ENCODE results near the gene ERO1B.
"Not testable (repeated sequence)": the region's sequence is repeated elsewhere in the genome, so short reads cannot be mapped to it uniquely, and the experiment has no call there.

Gene ERO1B, protein sequence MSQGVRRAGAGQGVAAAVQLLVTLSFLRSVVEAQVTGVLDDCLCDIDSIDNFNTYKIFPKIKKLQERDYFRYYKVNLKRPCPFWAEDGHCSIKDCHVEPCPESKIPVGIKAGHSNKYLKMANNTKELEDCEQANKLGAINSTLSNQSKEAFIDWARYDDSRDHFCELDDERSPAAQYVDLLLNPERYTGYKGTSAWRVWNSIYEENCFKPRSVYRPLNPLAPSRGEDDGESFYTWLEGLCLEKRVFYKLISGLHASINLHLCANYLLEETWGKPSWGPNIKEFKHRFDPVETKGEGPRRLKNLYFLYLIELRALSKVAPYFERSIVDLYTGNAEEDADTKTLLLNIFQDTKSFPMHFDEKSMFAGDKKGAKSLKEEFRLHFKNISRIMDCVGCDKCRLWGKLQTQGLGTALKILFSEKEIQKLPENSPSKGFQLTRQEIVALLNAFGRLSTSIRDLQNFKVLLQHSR

DNA sequence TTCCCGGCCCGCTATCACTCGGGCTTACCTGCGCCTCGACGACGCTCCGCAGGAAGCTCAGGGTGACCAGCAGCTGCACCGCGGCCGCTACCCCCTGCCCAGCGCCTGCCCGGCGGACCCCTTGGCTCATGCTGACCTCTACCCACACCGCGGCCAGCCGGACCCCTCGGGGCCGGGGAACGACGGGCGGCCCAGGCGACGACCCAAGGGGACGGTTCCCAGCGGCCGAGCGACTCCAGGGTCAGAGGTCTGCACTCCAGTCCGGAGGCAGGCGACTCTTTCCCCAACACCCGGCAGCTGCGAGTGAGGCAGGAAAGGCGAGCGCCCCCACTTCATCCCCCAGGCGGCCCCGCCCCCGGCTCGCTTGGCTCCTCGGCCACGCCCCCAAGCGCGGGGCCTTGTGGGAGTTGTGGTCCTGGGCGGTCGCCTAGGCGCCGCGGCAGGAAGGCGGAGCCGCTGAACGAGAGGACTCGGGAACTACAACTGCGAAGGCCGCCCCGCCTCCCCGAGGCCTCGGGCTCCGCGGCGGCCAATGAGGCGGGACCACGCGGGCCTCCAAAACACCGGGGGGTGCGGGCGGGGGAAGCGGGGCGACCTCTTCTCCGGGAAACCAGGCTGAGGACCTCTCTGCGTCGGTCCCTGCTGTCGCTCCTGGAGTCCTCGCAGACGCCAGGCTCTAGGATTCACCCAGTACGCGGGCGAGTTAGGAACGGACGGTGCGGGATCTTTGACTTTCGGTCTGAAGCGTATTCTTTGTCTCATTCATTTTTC lies at the start of gene ERO1B:
ERO1B (minus strand) TSS at position 305 of the 771 bp plus-strand sequence; CDS start at position 130, 175 bp downstream.
- DNase-seq (ENCODE audit: low read depth), result peak; percentile 95

DNA sequence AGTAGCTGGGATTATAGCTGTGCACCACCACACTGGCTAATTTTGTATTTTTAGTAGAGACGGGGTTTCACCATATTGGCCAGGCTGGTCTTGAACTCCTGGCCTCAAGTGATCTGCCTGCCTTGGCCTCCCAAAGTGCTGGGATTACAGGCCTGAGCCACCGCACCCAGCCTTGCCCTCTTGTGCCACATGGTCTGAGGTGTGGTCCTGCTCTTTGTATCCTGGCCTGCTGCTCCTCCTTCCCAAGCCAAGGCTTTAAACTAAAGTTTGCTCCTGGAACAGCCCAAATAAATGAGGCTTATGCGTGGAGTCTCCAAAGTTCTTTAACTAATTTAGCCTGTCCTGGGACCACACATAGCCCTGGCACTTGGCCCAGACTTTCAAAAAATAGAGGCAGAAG lies 49.7 kb upstream of the ERO1B start:
- DNase-seq (ENCODE audit: low read depth), result not testable (repeated sequence)

DNA sequence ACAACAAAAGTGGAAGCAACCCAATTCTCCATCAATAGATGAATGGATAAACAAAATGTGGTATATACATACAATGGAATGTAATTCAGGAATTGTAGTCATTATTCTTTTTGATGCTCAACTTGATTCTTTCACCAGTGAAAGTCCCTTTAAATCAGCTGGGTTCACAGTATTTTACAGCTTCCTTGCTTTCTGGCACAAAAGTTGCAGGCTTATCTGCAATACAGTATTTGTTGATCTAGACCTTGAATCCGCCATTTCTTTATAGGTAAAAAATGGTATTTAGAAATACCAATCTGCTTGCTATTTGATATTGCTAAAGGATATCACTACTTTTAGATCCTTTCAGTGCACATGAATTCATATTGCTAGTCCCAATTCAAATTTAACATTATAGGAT lies 44.7 kb upstream of the ERO1B start:
- DNase-seq (ENCODE audit: low read depth), result no peak

DNA sequence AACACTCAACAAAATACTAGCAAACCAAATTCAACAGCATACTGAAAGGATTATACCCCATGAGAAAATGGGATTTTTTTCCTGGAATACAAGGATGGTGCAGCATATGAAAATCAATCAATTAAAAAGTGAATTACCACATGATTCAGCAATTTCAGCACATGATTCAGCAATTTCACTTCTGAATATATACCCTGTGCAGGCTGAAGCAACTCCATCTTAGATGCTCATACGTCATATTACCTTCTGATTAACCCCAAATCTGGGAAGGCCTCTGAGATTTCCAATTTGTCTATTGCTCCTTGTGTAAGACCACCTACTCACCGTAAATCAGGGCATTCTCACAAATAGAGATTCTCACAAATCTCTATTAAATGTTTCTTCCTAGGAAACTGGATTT lies 43.8 kb upstream of the ERO1B start:
- no peak for DNase-seq (ENCODE audit: low read depth)

DNA sequence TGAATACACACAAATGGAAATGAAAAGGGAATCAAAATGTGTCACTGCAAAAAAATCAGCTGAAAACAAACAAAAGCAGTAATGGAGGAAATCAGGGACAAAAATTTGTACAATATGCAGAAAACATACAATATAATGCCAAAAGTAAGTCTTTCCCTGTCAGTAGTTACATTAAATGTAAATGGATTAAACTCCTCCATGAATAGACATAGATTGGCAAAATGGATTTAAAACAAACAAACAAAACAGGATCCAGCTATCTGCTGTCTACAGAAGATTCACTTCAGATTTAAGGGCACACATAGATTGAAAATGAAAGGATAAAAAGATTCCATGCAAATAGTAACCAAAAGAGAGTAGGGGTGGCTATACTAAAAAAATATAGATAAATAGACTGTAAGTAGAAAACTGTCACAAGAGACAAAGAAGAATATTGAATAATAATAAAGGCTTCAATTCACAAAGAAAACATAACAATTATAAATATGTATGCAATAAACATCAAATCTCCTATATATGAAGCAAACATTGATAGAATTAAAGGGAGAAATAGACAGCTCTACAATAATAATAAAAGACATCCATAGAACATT lies 42.2 kb upstream of the ERO1B start:
- DNase-seq (ENCODE audit: low read depth), result no peak

DNA sequence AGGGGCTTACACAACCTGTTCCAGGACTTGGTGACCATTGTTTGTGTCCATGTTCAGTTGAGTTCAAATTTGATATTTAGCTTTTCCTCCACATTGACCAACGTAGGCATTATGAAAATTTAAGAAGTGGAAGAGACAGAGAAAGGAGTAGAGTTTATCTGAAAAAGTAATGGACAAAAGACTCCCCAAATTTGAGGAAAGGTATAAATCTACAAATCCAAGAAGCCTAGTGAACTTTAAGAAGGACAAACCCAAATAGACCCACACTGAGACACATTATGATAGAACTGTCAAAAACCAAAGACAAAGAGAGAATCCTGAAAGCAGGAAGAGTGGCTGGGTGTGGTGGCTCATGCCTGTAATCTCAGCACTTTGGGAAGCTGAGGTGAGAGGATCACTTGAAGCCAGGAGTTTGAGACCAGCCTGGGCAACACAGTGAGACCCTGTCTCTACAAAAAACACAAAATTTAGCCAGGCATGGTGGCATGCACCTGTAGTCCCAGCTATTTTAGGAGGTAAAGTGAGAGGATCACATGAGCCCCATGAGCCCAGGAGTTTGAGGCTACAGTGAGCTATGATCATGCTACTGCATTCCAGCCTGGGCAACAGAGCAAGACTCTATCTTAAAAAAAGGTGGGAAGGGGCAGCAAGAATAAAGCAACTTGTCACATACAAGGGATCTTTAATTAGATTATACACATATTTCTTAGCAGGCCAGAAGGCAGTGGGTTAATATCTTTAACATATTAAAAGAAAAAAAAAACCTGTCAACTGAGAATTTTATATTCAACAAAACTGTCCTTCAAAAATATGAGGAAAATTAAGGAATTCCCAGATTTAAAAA lies 41.0 kb upstream of the ERO1B start:
- DNase-seq (ENCODE audit: low read depth), result no peak

DNA sequence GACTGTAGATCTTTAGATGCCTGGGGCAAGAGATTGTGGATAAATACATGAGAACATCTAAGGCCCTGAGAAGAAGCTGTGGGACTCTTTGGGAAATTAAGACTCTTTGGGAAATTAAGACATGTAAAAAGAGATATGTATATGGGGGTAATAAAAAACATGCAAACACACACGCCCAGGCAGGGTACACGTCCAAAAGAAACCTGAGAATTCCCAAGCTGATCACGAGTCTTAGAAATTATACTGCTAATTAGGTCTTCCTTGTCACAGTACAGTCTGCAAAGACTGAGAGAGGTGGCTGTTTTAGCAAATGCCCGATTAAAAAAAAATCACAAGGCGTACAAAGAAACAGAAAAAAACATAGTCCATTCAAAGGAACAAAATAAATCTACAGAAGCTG lies 39.3 kb upstream of the ERO1B start:
- DNase-seq (ENCODE audit: low read depth), result no peak

DNA sequence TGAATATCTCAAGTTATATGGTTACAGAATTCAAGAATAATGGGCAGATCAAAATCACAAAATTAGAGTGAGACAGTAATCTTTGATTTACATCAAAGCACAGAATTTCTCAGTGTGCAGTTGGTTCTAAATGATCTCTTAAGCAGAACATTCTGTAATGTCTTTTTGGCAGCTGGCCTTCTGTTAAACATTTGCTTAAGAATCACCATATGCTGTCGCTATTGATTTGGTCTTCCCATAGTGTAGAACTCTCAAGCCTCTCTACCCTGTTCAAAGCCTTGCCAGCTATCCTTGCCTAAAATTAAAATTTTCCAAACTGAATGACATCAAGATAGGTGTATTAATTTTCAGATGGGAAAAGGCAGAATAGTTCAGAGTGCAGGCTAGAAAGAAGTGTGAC lies 38.9 kb upstream of the ERO1B start:
- DNase-seq (ENCODE audit: low read depth), result no peak

DNA sequence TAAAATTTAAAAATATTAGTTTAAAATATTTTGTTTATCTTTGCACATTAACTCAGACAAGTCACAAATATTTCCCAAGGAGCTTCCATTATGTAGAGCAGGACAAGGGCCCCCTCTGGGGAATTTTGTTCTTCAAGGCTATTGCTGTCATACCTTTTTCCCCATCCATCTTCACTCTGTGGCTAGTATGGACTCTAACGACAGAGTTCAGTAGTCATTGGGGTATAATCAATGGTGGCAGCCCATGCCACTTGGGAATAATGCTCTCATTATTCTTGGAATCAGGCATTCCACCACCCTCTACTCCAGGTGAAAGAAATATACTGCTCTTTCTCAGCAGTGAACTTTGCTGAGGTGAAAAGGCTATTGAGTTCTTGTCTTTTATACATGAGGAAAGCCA lies 38.5 kb upstream of the ERO1B start:
- DNase-seq (ENCODE audit: low read depth), result no peak

DNA sequence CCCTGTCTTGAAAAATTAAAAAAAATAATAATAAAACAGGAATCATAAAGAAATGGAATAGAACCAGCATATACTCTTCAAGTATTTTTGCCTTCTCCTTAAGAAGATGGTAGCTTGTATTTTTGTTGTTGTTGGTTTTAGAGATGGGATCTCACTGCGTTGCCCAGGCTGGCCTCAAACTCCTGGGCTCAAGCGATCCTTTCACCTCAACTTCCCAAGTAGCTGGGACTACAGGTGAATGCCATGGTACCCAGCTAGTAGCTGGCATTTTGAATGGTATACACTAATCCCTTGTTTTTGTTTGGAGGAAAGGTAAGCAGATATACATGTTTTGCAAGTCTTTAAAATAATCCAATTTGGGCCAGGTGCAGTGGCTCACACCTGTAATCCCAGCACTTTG lies 34.7 kb upstream of the ERO1B start:
- DNase-seq (ENCODE audit: low read depth), result no peak

DNA sequence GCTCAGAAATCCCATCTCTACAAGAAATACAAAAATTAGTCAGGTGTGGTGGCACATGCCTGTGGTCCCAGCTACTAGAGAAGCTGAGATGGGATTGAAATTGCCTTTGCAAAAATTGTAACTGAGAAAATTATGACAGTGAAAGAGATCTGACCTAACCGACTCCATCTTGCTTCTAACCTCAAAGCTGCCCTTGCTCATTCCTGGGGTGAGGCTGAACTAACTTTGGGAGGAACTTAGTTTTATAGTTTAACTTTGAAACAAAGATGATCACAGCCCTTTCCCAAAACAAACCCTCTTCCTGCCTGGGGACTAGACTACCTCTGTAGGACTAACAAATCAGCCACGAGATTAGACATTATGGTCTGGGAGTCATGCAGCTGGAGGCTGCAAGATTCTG lies 33.8 kb upstream of the ERO1B start:
- DNase-seq (ENCODE audit: low read depth), result no peak

DNA sequence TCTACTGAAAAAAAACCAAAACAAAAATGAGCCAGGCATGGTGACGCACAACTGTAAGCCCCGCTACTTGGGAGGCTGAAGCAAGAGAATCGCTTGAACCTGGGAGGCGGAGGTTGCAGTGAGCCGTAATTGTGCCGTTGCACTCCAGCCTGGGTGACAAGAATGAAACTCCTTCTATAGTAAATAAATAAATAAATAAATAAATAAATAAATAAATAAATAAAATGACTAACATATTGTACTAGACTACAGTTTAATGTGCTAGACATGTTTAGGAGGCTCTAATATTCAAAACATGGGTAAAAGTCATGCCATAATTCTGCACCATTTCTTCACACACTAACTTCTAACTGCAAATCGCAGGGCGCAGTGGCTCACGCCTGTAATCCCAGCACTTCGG lies 33.3 kb upstream of the ERO1B start:
- DNase-seq (ENCODE audit: low read depth), result no peak

DNA sequence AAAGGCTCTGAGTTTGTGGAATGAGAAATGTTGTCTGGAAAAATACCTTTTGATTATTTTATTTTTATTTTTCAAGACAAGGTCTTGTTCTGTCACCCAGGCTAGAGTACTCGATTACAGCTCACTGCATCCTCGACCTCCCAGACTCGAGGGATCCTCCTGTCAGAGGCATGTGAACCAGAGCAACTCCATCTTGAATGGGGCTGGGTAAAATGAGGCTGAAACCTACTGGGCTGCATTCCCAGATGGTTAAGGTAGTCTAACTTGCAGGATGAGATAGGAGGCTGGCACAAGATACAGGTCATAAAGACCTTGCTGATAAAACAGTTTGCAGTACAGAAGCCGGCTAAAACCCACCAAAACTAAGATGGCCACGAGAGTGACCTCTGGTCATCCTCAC lies 32.3 kb upstream of the ERO1B start:
- DNase-seq (ENCODE audit: low read depth), result not testable (repeated sequence)

DNA sequence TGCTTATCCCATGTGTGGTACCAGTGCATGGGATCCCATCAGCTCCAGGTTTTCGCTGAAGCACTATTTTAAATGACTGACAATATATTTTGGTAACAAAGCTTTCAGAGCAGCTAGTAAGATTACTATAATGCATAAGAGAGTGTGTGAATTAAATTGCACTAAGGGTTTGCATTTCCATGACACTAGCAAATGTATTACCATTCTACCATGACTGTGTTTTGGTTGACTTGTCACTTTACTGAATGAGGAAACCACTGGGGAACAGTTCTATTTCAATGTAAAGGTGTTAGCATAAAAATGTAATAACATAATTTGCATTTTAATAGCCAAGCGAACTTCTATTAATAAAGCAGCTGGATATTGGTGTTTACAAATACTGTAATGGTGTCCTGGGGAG lies 31.7 kb upstream of the ERO1B start:
- DNase-seq (ENCODE audit: low read depth), result no peak

DNA sequence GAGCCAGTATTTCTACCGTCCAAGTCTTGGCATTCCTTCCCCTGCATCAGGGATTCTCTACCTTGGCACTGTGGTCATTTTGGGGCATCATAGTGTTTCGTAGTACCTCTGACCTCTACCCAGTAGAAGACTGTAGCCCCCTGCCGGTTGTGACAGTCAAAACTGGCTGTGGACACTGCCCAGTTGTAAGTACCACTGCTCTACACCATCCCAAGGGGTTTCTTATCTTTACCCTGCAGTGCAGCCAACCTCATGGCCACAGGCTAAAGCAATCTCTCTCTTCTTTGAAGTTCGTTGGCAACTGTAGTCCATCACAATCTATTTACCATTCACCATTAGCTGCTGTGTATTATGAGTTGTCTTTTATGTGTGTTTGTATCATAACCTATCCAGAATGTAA lies 29.3 kb upstream of the ERO1B start:
- no peak for DNase-seq (ENCODE audit: low read depth)

DNA sequence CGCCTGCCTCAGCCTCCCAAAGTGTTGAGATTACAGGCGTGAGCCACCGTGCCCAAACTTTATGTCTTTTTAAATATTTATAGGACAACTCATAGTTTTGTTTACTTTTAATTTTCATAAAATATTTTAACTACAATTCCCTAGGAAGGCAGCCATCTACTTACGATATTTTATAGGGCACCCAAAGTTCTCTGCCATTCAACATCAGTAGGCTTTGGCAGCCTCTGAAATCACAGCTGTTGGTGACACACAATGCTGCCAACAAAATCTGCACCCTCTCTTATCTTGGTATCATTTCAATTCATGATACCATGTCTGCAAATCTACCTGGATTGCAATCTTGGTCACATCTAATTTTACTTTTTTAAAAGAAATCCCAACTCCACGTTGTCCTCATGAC lies 27.1 kb upstream of the ERO1B start:
- no peak for DNase-seq (ENCODE audit: low read depth)

DNA sequence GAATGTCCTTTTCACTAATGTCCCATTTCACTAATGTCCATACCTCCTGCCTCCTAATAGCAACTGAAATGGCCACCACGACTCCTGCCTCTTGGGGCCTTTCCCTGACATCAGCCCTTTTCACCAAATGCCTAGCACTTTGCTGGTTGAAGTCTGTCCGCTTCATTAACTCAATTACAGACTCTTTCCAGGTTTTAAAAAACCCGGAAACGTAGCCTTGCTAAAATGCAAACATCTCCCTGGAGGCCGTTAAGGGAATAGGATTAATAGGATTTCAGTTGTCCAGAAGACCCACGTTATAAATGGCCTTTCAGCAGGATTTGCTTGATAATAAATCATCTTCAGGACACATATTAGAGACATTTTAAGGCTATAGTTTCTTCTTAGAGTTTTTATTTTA lies 25.7 kb upstream of the ERO1B start:
- no peak for DNase-seq (ENCODE audit: low read depth)

DNA sequence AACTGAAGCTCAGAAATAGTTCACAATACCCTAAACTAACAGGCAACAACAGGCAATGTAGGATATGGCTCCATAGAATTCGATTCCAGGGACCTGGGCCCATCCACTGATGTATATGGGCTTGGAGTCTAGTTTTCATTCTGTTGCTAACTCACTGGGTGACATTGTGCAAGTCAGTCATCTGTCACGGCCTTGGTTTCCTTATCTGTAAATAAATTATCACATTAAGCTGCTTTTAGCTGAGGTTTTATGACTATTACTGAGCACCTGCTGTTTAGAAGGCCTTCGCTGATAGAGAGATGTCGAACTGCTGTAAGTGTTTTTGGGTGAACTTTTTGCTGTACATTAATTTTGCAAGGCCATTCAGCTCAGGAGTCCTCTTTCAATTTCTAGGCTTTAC lies 22.9 kb upstream of the ERO1B start:
- DNase-seq (ENCODE audit: low read depth), result no peak

DNA sequence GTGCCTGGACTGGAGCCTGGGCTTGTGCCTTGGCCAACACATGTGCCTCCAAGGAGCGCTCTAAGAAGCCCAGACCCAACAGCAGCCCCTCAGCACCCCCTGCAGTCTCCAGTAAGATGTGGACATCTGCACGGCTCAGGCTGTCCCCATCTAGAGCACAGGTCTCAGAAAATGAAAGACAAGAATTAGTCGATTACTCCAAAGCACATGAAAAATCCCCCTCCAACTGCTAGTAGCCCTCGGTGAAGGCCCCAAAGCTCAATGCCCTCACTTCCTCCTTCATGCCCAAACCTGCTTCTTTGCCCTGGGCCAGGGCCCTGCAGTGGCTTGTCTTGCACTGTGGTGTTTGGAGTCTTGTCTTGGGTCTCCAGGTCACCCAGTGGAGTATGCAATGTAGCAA lies 21.9 kb upstream of the ERO1B start:
- DNase-seq (ENCODE audit: low read depth), result no peak

DNA sequence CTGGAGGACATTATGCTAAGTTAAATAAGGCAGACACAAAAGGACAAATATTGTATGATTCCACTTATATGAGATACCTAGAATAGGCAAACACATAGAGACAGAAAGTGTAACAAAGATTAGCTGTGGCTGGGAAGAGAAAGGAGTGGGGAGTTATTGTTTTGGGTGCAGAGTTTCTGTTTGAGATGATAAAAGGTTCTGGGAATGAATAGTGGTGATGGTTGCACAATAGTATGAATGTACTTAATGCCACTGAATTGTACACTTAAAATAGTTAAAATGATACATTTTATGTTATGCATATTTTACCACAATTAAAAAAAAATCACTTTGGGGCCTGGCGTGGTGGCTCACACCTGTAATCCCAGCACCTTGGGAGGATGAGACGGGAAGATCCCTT lies 21.2 kb upstream of the ERO1B start:
- DNase-seq (ENCODE audit: low read depth), result no peak

DNA sequence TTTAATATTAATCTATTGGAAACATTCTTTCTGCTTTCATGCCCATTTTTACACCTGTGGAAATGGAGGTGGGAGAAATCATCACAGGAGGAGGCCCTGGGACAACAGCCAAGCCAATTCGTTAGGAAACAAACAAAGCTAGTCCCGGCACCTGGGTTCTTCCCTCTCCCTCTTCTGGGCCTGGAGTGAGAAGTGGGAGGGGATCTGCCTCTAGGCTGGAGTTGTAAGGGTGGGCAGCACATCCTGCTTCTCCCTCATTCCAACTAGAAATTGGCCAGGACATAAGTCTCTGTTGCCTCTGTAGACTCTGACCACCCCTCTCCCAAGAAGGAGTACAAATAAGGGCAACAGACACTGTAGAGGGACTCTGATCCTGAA lies 20.2 kb upstream of the ERO1B start:
- DNase-seq (ENCODE audit: low read depth), result no peak
